HG03469 (cell line): ENCODE results near the gene VSIG10.

Experiments
- ATAC-seq: cut with Tn5 transposase; IDR thresholded peaks from one replicate; pipeline ENCODE4 v1.9.1; 2021; ENCODE audit warnings: mild to moderate bottlenecking, moderate library complexity, moderate number of reproducible peaks; ENCODE audit not compliant: unreplicated experiment

VSIG10 gene

GRCh38 chr12:118061011-118061872 is 42.6 kb downstream of the VSIG10 start, which contains the start of gene WSB2:
WSB2 (minus strand) TSS chr12:118061179; CDS start chr12:118061048, 131 bp downstream.
- ATAC-seq, result no peak

GRCh38 chr12:118060301-118061010 is 43.4 kb downstream of the VSIG10 start:
- no peak for ATAC-seq

GRCh38 chr12:118059341-118060191 is 44.2 kb downstream of the VSIG10 start:
- ATAC-seq, result no peak

GRCh38 chr12:118058881-118059280 is 44.9 kb downstream of the VSIG10 start:
- no peak for ATAC-seq

GRCh38 chr12:118058227-118058626 is 45.6 kb downstream of the VSIG10 start:
- ATAC-seq, result no peak

- no peak for ATAC-seq
Measured at GRCh38 chr12:118055865-118056773, 47.7 kb downstream of the VSIG10 start.

GRCh38 chr12:118055144-118055557 is 48.7 kb downstream of the VSIG10 start:
- no peak for ATAC-seq

- ATAC-seq, result no peak
Measured at GRCh38 chr12:118053071-118053985, 50.5 kb downstream of the VSIG10 start.

GRCh38 chr12:118052324-118053070 is 51.3 kb downstream of the VSIG10 start:
- ATAC-seq, result no peak

- no peak for ATAC-seq
Measured at GRCh38 chr12:118050972-118051910, 52.6 kb downstream of the VSIG10 start.

- no peak for ATAC-seq
Measured at GRCh38 chr12:118046430-118046829, 57.4 kb downstream of the VSIG10 start.

- ATAC-seq, result no peak
Measured at GRCh38 chr12:118044577-118044976, 59.2 kb downstream of the VSIG10 start.

GRCh38 chr12:118044075-118044474 is 59.7 kb downstream of the VSIG10 start:
- ATAC-seq, result no peak

GRCh38 chr12:118042091-118042490 is 61.7 kb downstream of the VSIG10 start:
- no peak for ATAC-seq

- no peak for ATAC-seq
Measured at GRCh38 chr12:118038137-118038536, 65.7 kb downstream of the VSIG10 start.

GRCh38 chr12:118036672-118037411 is 67.0 kb downstream of the VSIG10 start:
- no peak for ATAC-seq
